ENCODE data around the gene LCNL1.

The LCNL1 gene

GRCh38 chr9:136975644-136976043 is 7.1 kb upstream of the LCNL1 start:
- no peak for DNase-seq (ENCODE audit: low read depth in 2 of 2)

GRCh38 chr9:136977223-136977622 is 5.6 kb upstream of the LCNL1 start, which contains the start of gene PTGDS:
PTGDS (plus strand) TSS chr9:136977504; CDS start chr9:136977579, 75 bp downstream.
- DNase-seq (ENCODE audit: low read depth in 2 of 2), result no peak

- no peak for DNase-seq (ENCODE audit: low read depth in 2 of 2)
These were observed 5.1 kb upstream of the LCNL1 start for GRCh38 chr9:136977649-136978072.

- peak; percentile 46 to 54 for DNase-seq (ENCODE audit: low read depth in 2 of 2)
These were observed 4.5 kb upstream of the LCNL1 start for GRCh38 chr9:136978073-136978864.

GRCh38 chr9:136978865-136979544 is 3.8 kb upstream of the LCNL1 start:
- DNase-seq (ENCODE audit: low read depth in 2 of 2), result no peak

- no peak for DNase-seq (ENCODE audit: low read depth in 2 of 2)
These were observed 2.8 kb upstream of the LCNL1 start for GRCh38 chr9:136979769-136980587.

GRCh38 chr9:136980669-136981478 is 1.9 kb upstream of the LCNL1 start:
- no peak for DNase-seq (ENCODE audit: low read depth in 2 of 2)

GRCh38 chr9:136981588-136982231 is 1.1 kb upstream of the LCNL1 start:
- DNase-seq (ENCODE audit: low read depth in 2 of 2), result no peak

GRCh38 chr9:136983167-136983566 is 374 bp downstream of the LCNL1 start:
- no peak for DNase-seq (ENCODE audit: low read depth in 2 of 2)

GRCh38 chr9:136983656-136984314 is 992 bp downstream of the LCNL1 start:
- no peak for DNase-seq (ENCODE audit: low read depth in 2 of 2)

- DNase-seq (ENCODE audit: low read depth in 2 of 2), result no peak
These were observed 1.8 kb downstream of the LCNL1 start for GRCh38 chr9:136984464-136985026.

- DNase-seq (ENCODE audit: low read depth in 2 of 2), result no peak
These were observed 2.3 kb downstream of the LCNL1 start for GRCh38 chr9:136985027-136985602.

- DNase-seq (ENCODE audit: low read depth in 2 of 2), result no peak
These were observed 3.1 kb downstream of the LCNL1 start for GRCh38 chr9:136985853-136986252.

GRCh38 chr9:136988872-136989271 is 6.1 kb downstream of the LCNL1 start:
- DNase-seq (ENCODE audit: low read depth in 2 of 2), result no peak

- no peak for DNase-seq (ENCODE audit: low read depth in 2 of 2)
These were observed 7.6 kb downstream of the LCNL1 start for GRCh38 chr9:136990242-136990911.

- DNase-seq (ENCODE audit: low read depth in 2 of 2), result peak; percentile 94 to 95
These were observed 9.4 kb downstream of the LCNL1 start, which contains the start of gene PAXX for GRCh38 chr9:136991993-136992818. PAXX (plus strand) TSS chr9:136992422; CDS start chr9:136992444, 22 bp downstream.

GRCh38 chr9:136992819-136993369 is 10.1 kb downstream of the LCNL1 start:
- DNase-seq (ENCODE audit: low read depth in 2 of 2), result no peak

All from activated CD4-positive, alpha-beta T cell treated with anti-CD3 and anti-CD28 coated beads for 24 hours (primary cell).